ENCODE measurements around the gene USP2.
A peak's percentile ranks its signal among the peaks of the same experiment; 100 is the strongest.

Gene USP2

DNA sequence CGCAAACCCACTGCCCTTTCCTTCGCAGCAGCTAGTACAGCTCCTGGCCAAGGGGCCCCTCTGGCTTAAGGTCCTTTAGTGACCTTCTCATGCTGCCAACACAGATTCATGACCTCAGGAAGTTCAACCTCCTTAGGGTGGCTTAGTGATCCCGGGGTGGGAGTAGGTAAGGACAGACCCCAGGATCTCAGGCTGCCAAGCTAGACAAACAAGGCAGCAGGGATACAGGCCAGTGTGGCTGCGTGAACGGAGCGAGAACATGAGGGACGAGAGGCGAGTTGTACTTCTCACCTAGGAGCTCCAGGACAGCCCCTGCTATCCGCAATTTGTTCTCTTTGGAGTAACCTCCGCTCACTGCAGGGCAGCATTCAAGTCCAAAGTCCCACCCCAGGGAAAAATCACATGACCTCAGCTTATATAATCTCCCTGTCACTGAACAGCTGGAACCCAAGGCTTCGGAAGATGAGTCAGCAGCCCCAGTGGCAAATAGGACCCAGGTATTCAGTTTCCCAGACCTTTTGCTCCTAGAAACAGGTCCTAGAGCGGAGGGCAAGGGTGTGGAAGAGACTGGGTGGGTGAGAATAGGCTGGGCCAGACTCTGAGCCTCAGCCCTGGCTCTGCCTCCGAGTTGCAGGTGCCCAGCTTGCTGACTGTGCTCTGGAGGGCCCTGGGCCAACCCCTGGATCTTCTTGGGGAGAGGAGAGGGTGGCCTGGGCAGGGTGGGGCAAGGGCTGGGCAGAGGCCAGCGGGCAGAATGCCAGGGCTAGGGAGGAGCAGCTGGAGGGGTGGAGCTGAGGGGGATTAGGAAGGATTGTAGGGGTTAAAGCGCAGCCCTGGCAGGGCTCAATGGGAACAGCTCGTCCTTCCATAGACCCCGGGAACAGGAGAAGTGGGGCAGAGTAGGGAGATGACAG, 13.1 kb downstream of the USP2 start:
- H3K4me3 ChIP-seq (ENCODE audit: low read depth in 1 of 2, low read length in 2 of 2): peak overlapping the region in 1 of 2 donors; percentile 29
- peak overlapping the region; percentile 68 for H3K27ac ChIP-seq (ENCODE audit: low read length)
- no peaks in the 10 kb centered on the region for H3K9me3 ChIP-seq (ENCODE audit: control insufficient read depth in 1 of 2, low read length in 2 of 2)
- H3K36me3 ChIP-seq (ENCODE audit: control insufficient read depth in 1 of 2, insufficient read depth in 2 of 2, low read length in 2 of 2): no peaks in the 10 kb centered on the region
- H3K4me1 ChIP-seq (ENCODE audit: control insufficient read depth in 1 of 2, insufficient read depth in 2 of 2, low read length in 2 of 2): peaks cover 36 to 69% of the 10 kb centered on the region in 2 donors
- peaks cover 10% of the 10 kb centered on the region for H3K27me3 ChIP-seq (ENCODE audit: low read depth, low read length)

GRCh38 chr11:119367661-119368120, 13.8 kb downstream of the USP2 start:
- Histone ChIP-seq H3K9me3 (ENCODE audit: control insufficient read depth in 1 of 2, low read length in 2 of 2) (no peaks in the 10 kb centered on the region), H3K36me3 (ENCODE audit: control insufficient read depth in 1 of 2, insufficient read depth in 2 of 2, low read length in 2 of 2) (no peaks in the 10 kb centered on the region), H3K4me3 (ENCODE audit: low read depth in 1 of 2, low read length in 2 of 2) (no peak overlapping the region), H3K4me1 (ENCODE audit: control insufficient read depth in 1 of 2, insufficient read depth in 2 of 2, low read length in 2 of 2) (peaks cover 36 to 76% of the 10 kb centered on the region in 2 donors), H3K27ac (ENCODE audit: low read length) (peak overlapping the region; percentile 68), H3K27me3 (ENCODE audit: low read depth, low read length) (peaks cover 10% of the 10 kb centered on the region)

- Histone ChIP-seq H3K4me3 (ENCODE audit: low read depth in 1 of 2, low read length in 2 of 2) (no peak overlapping the region), H3K4me1 (ENCODE audit: control insufficient read depth in 1 of 2, insufficient read depth in 2 of 2, low read length in 2 of 2) (peaks cover 37 to 81% of the 10 kb centered on the region in 2 donors)
These were observed 14.5 kb downstream of the USP2 start for GRCh38 chr11:119366690-119367620.

DNA sequence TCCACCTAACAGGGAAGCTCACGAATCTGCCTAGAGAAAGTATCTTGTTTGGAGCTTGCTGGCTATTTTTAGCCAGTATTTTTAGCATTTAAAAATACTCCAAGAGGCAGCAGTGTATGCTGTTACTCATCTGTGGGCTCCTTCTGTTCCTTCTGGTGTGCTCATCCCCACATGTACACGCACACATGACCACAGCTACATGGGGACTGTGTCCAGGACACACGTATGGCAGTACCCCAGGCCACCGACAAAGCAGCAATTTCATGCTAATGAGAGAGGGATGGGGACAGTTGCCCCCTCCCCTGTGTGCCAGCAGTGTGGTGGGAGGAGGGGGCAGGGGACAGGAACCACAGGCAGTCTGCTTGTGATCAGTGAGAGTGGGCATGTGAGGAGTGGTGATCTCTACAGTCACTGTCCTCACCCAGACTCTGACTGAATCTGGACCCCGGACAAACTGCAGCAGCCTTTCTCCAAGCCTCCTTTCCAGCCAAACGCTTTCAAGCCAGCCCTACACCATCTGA, 16.4 kb downstream of the USP2 start:
- Histone ChIP-seq H3K27ac (ENCODE audit: low read length) (peak overlapping the region; percentile 60), H3K27me3 (ENCODE audit: low read depth, low read length) (peaks cover 10% of the 10 kb centered on the region), H3K9me3 (ENCODE audit: control insufficient read depth in 1 of 2, low read length in 2 of 2) (no peaks in the 10 kb centered on the region), H3K36me3 (ENCODE audit: control insufficient read depth in 1 of 2, insufficient read depth in 2 of 2, low read length in 2 of 2) (peaks cover 0 to under 1% of the 10 kb centered on the region in 2 donors), H3K4me1 (ENCODE audit: control insufficient read depth in 1 of 2, insufficient read depth in 2 of 2, low read length in 2 of 2) (peaks cover 38 to 77% of the 10 kb centered on the region in 2 donors), H3K4me3 (ENCODE audit: low read depth in 1 of 2, low read length in 2 of 2) (peak overlapping the region; percentile 13 to 21)

More at GRCh38 chr11:119366690-119367620, 14.5 kb downstream of the USP2 start:
- Histone ChIP-seq H3K36me3 (ENCODE audit: control insufficient read depth in 1 of 2, insufficient read depth in 2 of 2, low read length in 2 of 2) (no peaks in the 10 kb centered on the region), H3K27ac (ENCODE audit: low read length) (no peak overlapping the region), H3K27me3 (ENCODE audit: low read depth, low read length) (peaks cover 10% of the 10 kb centered on the region), H3K9me3 (ENCODE audit: control insufficient read depth in 1 of 2, low read length in 2 of 2) (no peaks in the 10 kb centered on the region)

DNA sequence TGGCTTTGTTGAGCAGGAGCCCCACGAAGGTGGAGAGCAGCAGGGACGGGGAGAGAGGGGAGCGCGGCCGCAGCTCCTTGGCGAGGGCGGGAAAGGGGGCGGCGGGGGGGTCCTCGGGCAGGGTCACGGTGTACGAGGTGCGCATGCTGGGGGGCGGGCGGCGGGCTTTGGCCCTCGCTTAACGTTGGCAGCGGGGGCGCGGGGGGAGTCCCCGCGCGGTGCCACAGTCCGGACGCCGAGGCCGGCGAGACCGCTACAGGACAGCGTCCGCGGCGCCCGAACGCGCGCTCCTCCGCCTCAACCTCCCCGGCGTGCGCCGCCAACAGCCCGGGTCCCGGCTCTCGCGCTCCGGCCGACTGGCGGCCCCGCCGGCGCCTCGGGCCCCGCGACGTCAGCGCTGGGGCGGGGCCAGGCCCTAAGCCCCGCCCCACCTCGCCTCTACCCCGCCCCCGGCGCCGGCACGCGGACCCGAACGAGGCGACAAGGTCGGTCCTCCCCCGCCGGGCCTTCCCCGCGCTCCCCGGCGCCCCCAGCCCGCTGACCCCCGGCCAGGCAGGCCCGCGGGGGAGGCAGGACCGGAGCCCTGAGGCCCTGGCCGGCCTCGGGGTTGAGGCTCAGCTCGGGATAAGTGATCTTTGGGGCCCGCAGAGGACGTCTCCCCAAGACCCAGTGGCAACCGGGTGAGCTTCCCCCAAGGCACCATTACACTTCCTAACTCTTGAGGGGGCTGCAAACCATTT, 17.5 kb downstream of the USP2 start:
- peaks cover 0 to 11% of the 10 kb centered on the region in 2 donors for H3K36me3 ChIP-seq (ENCODE audit: control insufficient read depth in 1 of 2, insufficient read depth in 2 of 2, low read length in 2 of 2)
- H3K4me3 ChIP-seq (ENCODE audit: low read depth in 1 of 2, low read length in 2 of 2): peak overlapping the region; percentile 21 to 46
- H3K27me3 ChIP-seq (ENCODE audit: low read depth, low read length): peaks cover 10% of the 10 kb centered on the region
- peaks cover 36 to 69% of the 10 kb centered on the region in 2 donors for H3K4me1 ChIP-seq (ENCODE audit: control insufficient read depth in 1 of 2, insufficient read depth in 2 of 2, low read length in 2 of 2)
- peak overlapping the region; percentile 60 for H3K27ac ChIP-seq (ENCODE audit: low read length)
- H3K9me3 ChIP-seq (ENCODE audit: control insufficient read depth in 1 of 2, low read length in 2 of 2): no peaks in the 10 kb centered on the region

DNA sequence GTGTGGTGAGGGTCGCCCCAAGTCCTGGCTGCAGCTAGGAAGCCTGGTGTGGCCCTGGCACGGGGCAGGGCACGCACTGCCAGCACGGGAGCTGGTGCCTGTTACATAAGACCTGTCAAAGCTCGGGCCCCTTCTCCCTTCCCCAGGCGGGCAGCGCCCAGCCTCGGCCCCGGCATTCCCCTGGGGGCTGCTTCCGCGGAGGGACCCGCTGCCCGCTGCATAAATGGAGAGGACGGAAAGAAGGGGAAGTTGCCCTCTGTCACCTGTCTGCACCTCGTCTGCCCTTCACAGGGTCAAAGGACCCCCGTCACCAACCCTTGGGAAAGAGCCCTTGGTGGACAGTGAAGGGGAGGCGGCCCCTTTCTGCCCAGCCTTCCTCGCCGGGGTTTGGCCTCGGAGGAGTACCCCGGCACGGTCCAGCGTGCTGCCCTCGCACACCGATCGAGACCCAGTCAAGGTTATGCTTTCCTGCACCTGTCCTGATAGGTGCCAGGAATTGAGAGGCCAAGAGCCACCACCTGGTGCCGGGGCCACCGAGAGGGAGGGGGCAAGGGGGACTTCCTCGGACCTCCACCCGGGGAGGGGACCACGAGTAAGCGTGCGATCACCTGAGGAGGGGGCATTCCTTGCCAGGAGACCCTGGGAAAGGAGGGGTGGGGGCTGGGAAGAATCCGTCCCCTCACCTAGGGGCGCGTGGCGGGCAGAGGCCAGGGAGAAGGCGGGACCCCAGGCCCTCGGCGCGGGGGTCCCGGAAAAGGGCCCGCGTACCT, 18.2 kb downstream of the USP2 start:
- Histone ChIP-seq H3K4me1 (ENCODE audit: control insufficient read depth in 1 of 2, insufficient read depth in 2 of 2, low read length in 2 of 2) (peaks cover 29 to 61% of the 10 kb centered on the region in 2 donors), H3K4me3 (ENCODE audit: low read depth in 1 of 2, low read length in 2 of 2) (peak overlapping the region; percentile 0 to 46), H3K27ac (ENCODE audit: low read length) (peak overlapping the region; percentile 35)

GRCh38 chr11:119362741-119363080, 18.8 kb downstream of the USP2 start:
- Histone ChIP-seq H3K4me1 (ENCODE audit: control insufficient read depth in 1 of 2, insufficient read depth in 2 of 2, low read length in 2 of 2) (peaks cover 24 to 56% of the 10 kb centered on the region in 2 donors), H3K27me3 (ENCODE audit: low read depth, low read length) (peaks cover 10% of the 10 kb centered on the region), H3K36me3 (ENCODE audit: control insufficient read depth in 1 of 2, insufficient read depth in 2 of 2, low read length in 2 of 2) (peaks cover 2 to 20% of the 10 kb centered on the region in 2 donors), H3K4me3 (ENCODE audit: low read depth in 1 of 2, low read length in 2 of 2) (peak overlapping the region; percentile 0 to 46), H3K9me3 (ENCODE audit: control insufficient read depth in 1 of 2, low read length in 2 of 2) (no peaks in the 10 kb centered on the region), H3K27ac (ENCODE audit: low read length) (no peak overlapping the region)

More for the DNA sequence above, 18.2 kb downstream of the USP2 start:
- Histone ChIP-seq H3K27me3 (ENCODE audit: low read depth, low read length) (peaks cover 10% of the 10 kb centered on the region), H3K36me3 (ENCODE audit: control insufficient read depth in 1 of 2, insufficient read depth in 2 of 2, low read length in 2 of 2) (peaks cover 0 to 17% of the 10 kb centered on the region in 2 donors), H3K9me3 (ENCODE audit: control insufficient read depth in 1 of 2, low read length in 2 of 2) (no peaks in the 10 kb centered on the region)

- peak overlapping the region; percentile 0 to 46 for H3K4me3 ChIP-seq (ENCODE audit: low read depth in 1 of 2, low read length in 2 of 2)
These were observed 19.4 kb downstream of the USP2 start for GRCh38 chr11:119361941-119362725.

GRCh38 chr11:119361056-119361787, 20.3 kb downstream of the USP2 start:
- Histone ChIP-seq H3K4me3 (ENCODE audit: low read depth in 1 of 2, low read length in 2 of 2) (no peak overlapping the region), H3K9me3 (ENCODE audit: control insufficient read depth in 1 of 2, low read length in 2 of 2) (no peaks in the 10 kb centered on the region), H3K27ac (ENCODE audit: low read length) (peak overlapping the region; percentile 72), H3K4me1 (ENCODE audit: control insufficient read depth in 1 of 2, insufficient read depth in 2 of 2, low read length in 2 of 2) (peaks cover 19 to 41% of the 10 kb centered on the region in 2 donors), H3K27me3 (ENCODE audit: low read depth, low read length) (peaks cover 10% of the 10 kb centered on the region), H3K36me3 (ENCODE audit: control insufficient read depth in 1 of 2, insufficient read depth in 2 of 2, low read length in 2 of 2) (peaks cover 6 to 20% of the 10 kb centered on the region in 2 donors)

More at GRCh38 chr11:119361941-119362725, 19.4 kb downstream of the USP2 start:
- Histone ChIP-seq H3K4me1 (ENCODE audit: control insufficient read depth in 1 of 2, insufficient read depth in 2 of 2, low read length in 2 of 2) (peaks cover 23 to 50% of the 10 kb centered on the region in 2 donors), H3K36me3 (ENCODE audit: control insufficient read depth in 1 of 2, insufficient read depth in 2 of 2, low read length in 2 of 2) (peaks cover 6 to 20% of the 10 kb centered on the region in 2 donors), H3K9me3 (ENCODE audit: control insufficient read depth in 1 of 2, low read length in 2 of 2) (no peaks in the 10 kb centered on the region), H3K27me3 (ENCODE audit: low read depth, low read length) (peaks cover 10% of the 10 kb centered on the region), H3K27ac (ENCODE audit: low read length) (no peak overlapping the region)

Data from muscle layer of duodenum (tissue), 2 donors.